ENCODE data around the gene KCNAB2.

DNA sequence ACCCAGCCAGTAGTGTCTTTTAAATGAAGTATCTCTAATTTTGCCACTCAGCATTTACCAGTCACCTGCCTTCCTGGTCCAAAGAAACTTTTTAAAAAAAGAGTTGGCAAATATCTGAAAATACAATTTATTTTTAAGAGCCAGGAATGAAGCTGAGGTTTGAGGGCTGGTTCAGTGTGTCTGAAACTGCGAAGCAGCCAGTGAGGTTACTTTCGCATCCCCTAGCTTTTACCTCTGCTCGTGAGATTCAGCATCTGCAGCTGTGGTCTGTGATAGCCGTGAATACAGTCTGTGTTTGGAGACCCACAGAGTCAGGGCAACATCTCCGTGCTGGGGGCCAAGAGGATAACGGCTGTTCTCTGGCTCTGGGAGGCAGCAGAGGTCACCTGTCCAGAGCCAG is 21.3 kb upstream of the KCNAB2 start:
- no peak for TF ChIP-seq EZH2 (IDR thresholded peaks at IDR 0.05; ENCODE audit: insufficient read depth, poor library complexity, severe bottlenecking)
- no peak for TF ChIP-seq EZH2phosphoT487 (IDR thresholded peaks at IDR 0.05; ENCODE audit: insufficient read depth, low read depth)

Data from GM23248 (cell line).